ENCODE results near the gene MRPL17. TPM values are rescaled to one million over a fixed set of nuclear protein-coding genes. Genes with fewer than 3 reads are reported as not detected.

Gene MRPL17
- total and polyA plus RNA-seq, 9 of the 15 experiments (the other 6 are each of a cell fraction or from before 2014, with no cell fraction given) = 33.9 to 81.6 (median 43.9) TPM

- Histone ChIP-seq H3K27ac (ENCODE audit: extremely low read depth, low read depth, low read length) (no peak overlapping the region), H3K4me3 (no peak overlapping the region), H3K9me1 (ENCODE audit: control insufficient read depth, insufficient read depth, low read length) (no peaks in the 10 kb centered on the region), H3K9ac (ENCODE audit: insufficient read depth in 1 of 2, low read depth in 2 of 2, low read length in 2 of 2) (no peak overlapping the region), H4K20me1 (replicated peaks; ENCODE audit: control insufficient read depth, insufficient read depth, low read length) (no peaks in the 10 kb centered on the region), H2AFZ (ENCODE audit: low read depth, low read length) (no peak overlapping the region), H3K79me2 (ENCODE audit: control insufficient read depth, insufficient read depth, low read length) (no peaks in the 10 kb centered on the region), H3K36me3 (ENCODE audit: control insufficient read depth, insufficient read depth, low read length) (no peaks in the 10 kb centered on the region), H3K4me2 (ENCODE audit: insufficient read depth, low read length) (no peak overlapping the region), H3K9me3 (replicated peaks; ENCODE audit: control insufficient read depth, insufficient read depth, low read depth, low read length) (no peaks in the 10 kb centered on the region), H3K4me1 (replicated peaks in 1 of 2; ENCODE audit: control insufficient read depth in 2 of 2, insufficient read depth in 2 of 2, low read length in 2 of 2) (peaks cover 0 to 7% of the 10 kb centered on the region in 2 experiments; a peak in 2 of 5 replicates), H3K27me3 (ENCODE audit: control insufficient read depth in 2 of 2, insufficient read depth in 2 of 2, low read length in 2 of 2) (no peaks in the 10 kb centered on the region)
- FAIRE-seq (no peak), ATAC-seq (no peak), DNase-seq (ENCODE audit: extremely low read depth in 1 of 4, low spot score in 3 of 4) (no peak)
- in situ Hi-C loops (cut with MboI) (no loop called here), intact Hi-C loops (cut with micrococcal nuclease) (no loop called here)
- CTCF ChIA-PET (ENCODE audit: low intra/inter-chr PET ratio) = no interaction called here
- TF ChIP-seq RBFOX2 (IDR thresholded peaks at IDR 0.05; ENCODE audit: low read depth, low read length) (no peak), KHSRP (IDR thresholded peaks at IDR 0.05) (no peak), HNRNPLL (IDR thresholded peaks at IDR 0.05; ENCODE audit: low read depth, low read length, poor library complexity, severe bottlenecking) (no peak), TEAD1 (CRISPR knock-in tag; IDR thresholded peaks at IDR 0.05) (no peak), ZNF561 (CRISPR knock-in tag; conservative IDR thresholded peaks at IDR 0.05) (no peak), PML (IDR thresholded peaks at IDR 0.05; ENCODE audit: low read length) (no peak), NR2C1 (IDR thresholded peaks at IDR 0.05) (no peak), NR2C1 (tag; IDR thresholded peaks at IDR 0.05) (no peak), RBM34 (IDR thresholded peaks at IDR 0.05; ENCODE audit: borderline replicate concordance, insufficient read depth, low read length) (no peak), HNRNPH1 (optimal IDR thresholded peaks at IDR 0.05; ENCODE audit: low read depth, low read length) (no peak), CEBPG (CRISPR knock-in tag; IDR thresholded peaks at IDR 0.05) (no peak), CEBPG (tag; conservative IDR thresholded peaks at IDR 0.05 in 1 of 2, IDR thresholded peaks at IDR 0.05 in 1 of 2) (no peak), FOXM1 (IDR thresholded peaks at IDR 0.05; ENCODE audit: low read depth) (no peak), FOXM1 (CRISPR knock-in tag; IDR thresholded peaks at IDR 0.05; ENCODE audit: low read depth) (no peak), RHOXF2B (CRISPR knock-in tag; conservative IDR thresholded peaks at IDR 0.05) (no peak), CREM (IDR thresholded peaks at IDR 0.05; ENCODE audit: low read depth) (no peak), ATF3 (IDR thresholded peaks at IDR 0.05) (no peak), ATF3 (CRISPR knock-in tag; conservative IDR thresholded peaks at IDR 0.05) (no peak)
- TF ChIP-seq, protein P1, sequence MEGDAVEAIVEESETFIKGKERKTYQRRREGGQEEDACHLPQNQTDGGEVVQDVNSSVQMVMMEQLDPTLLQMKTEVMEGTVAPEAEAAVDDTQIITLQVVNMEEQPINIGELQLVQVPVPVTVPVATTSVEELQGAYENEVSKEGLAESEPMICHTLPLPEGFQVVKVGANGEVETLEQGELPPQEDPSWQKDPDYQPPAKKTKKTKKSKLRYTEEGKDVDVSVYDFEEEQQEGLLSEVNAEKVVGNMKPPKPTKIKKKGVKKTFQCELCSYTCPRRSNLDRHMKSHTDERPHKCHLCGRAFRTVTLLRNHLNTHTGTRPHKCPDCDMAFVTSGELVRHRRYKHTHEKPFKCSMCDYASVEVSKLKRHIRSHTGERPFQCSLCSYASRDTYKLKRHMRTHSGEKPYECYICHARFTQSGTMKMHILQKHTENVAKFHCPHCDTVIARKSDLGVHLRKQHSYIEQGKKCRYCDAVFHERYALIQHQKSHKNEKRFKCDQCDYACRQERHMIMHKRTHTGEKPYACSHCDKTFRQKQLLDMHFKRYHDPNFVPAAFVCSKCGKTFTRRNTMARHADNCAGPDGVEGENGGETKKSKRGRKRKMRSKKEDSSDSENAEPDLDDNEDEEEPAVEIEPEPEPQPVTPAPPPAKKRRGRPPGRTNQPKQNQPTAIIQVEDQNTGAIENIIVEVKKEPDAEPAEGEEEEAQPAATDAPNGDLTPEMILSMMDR (IDR thresholded peaks at IDR 0.05 in 2 of 3, conservative IDR thresholded peaks at IDR 0.05 in 1 of 3; ENCODE audit: insufficient read depth in 2 of 3, low read depth in 1 of 3, low read length in 3 of 3) = no peak
- BruUV-seq (replicated peaks) = no TSS peak
- WGBS (ENCODE audit: insufficient coverage, low coverage, missing lambda C conversion rate) = 21% methylated on average over 1 of the region's 1 CpG
- POLR2A ChIA-PET = no interaction called here
Observed at GRCh38 chr11:6724013-6724412, 40.9 kb upstream of the MRPL17 start.

Measured in K562 (cell line).